Measurements from ENCODE around the gene PFDN5.
A peak's percentile ranks its signal among the peaks of the same experiment; 100 is the strongest.

Gene PFDN5

GRCh38 chr12:53295070-53295890, at the start of gene PFDN5:
Gene PFDN5, plus strand, starts transcription at chr12:53295542. Its CDS starts 26 bp downstream, at chr12:53295568.
- peak; percentile 88 for DNase-seq

- peak; percentile 43 to 51 for DNase-seq
These were observed 43.6 kb upstream of the PFDN5 start for GRCh38 chr12:53251477-53252348.

- DNase-seq: peak in 1 of 2 experiments; percentile 39
These were observed 42.9 kb upstream of the PFDN5 start for GRCh38 chr12:53252349-53252916.

- DNase-seq: no peak
These were observed 42.0 kb upstream of the PFDN5 start for GRCh38 chr12:53253298-53253697.

GRCh38 chr12:53254816-53255545, 40.4 kb upstream of the PFDN5 start:
- no peak for DNase-seq

GRCh38 chr12:53255996-53256395, 39.3 kb upstream of the PFDN5 start:
- peak; percentile 86 to 91 for DNase-seq

GRCh38 chr12:53258541-53259539, 36.5 kb upstream of the PFDN5 start:
- no peak for DNase-seq

GRCh38 chr12:53259891-53260290, 35.5 kb upstream of the PFDN5 start:
- DNase-seq: no peak

- no peak for DNase-seq
These were observed 29.6 kb upstream of the PFDN5 start for GRCh38 chr12:53265783-53266182.

- peak; percentile 46 to 58 for DNase-seq
These were observed 27.9 kb upstream of the PFDN5 start for GRCh38 chr12:53267306-53267998.

- DNase-seq: peak; percentile 80
These were observed 27.2 kb upstream of the PFDN5 start, which contains the start of gene ESPL1 for GRCh38 chr12:53267999-53268629. Gene ESPL1, plus strand, starts transcription at chr12:53268299. Its CDS starts 468 bp downstream, at chr12:53268767.

GRCh38 chr12:53268630-53269562, 26.4 kb upstream of the PFDN5 start:
- no peak for DNase-seq

- DNase-seq: no peak
These were observed 20.9 kb upstream of the PFDN5 start for GRCh38 chr12:53274445-53274844.

GRCh38 chr12:53276511-53276910, 18.8 kb upstream of the PFDN5 start:
- DNase-seq: no peak

GRCh38 chr12:53277981-53278380, 17.4 kb upstream of the PFDN5 start:
- DNase-seq: no peak

- DNase-seq: no peak
These were observed 16.0 kb upstream of the PFDN5 start for GRCh38 chr12:53279283-53279869.

GRCh38 chr12:53279888-53280498, 15.3 kb upstream of the PFDN5 start:
- DNase-seq: no peak

GRCh38 chr12:53286448-53286847, 8.9 kb upstream of the PFDN5 start:
- DNase-seq: no peak

Data from Kasumi-1 (cell line).